ENCODE measurements around the gene DDX23.
"Not testable (repeated sequence)": the region's sequence is repeated elsewhere in the genome, so short reads cannot be mapped to it uniquely, and the experiment has no call there.

Gene DDX23

GRCh38 chr12:48861111-48861510, 9.1 kb upstream of the DDX23 start:
- DNase-seq: no peak

DNA sequence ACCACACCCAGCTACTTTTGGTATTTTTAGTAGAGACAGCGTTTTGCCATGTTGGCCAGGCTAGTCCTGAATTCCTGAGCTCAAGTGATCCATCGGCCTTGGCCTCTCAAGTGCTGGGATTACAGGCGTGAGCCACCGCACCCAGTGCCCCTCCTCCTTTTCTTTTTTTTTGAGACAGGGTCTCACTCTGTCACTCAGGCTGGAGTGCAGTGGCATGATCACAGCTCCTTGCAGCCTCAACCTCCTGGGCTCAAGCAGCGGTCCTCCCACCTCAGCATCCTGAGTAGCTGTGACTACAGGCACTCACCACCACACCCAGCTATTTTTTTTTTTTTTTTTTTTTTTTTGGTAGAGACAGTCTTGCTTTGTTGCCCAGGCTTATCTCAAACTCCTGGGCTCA, 8.3 kb upstream of the DDX23 start:
- DNase-seq: not testable (repeated sequence)

DNA sequence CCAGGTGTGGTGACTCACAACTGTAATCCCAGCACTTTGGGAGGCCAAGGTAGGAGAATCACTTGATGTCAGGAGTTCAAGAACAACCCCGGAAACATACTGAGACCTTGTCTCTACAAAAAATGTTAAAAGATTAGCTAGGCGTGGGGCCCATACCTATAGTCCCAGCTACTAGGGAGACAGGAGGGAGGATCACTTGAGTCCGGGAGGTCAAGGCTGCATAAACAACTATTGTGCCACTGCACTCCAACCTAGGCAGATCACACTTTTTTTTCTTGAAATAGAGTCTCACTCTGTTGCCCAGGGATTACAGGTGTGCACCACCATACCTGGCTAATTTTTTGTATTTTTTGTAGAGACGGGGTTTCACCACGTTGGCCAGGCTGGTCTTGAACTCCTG, 7.6 kb upstream of the DDX23 start:
- no peak for DNase-seq

- no peak for DNase-seq
Observed at GRCh38 chr12:48858043-48858442, 6.1 kb upstream of the DDX23 start.

- no peak for DNase-seq
Observed at GRCh38 chr12:48857278-48857994, 5.5 kb upstream of the DDX23 start.

- no peak for DNase-seq
Observed at GRCh38 chr12:48856379-48856778, 4.4 kb upstream of the DDX23 start.

DNA sequence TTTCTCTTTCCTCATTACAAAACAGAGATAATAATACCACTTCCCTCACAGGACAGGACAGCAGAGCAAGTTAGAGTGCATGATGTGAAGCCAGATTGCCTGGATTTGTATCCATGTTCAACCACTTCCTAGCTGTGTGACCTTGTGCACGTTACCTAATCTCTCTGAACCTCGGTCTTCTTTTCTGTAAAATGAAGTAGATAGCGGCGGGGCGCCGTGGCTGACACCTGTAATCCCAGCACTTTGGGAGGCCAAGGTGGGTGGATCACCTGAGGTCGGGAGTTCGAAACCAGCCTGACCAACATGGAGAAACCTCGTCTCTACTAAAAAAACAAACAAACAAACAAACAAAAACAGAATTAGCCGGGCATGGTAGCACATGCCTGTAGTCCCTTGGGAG, 3.0 kb upstream of the DDX23 start:
- DNase-seq: not testable (repeated sequence)

- DNase-seq: no peak
Observed at GRCh38 chr12:48854488-48854887, 2.5 kb upstream of the DDX23 start.

DNA sequence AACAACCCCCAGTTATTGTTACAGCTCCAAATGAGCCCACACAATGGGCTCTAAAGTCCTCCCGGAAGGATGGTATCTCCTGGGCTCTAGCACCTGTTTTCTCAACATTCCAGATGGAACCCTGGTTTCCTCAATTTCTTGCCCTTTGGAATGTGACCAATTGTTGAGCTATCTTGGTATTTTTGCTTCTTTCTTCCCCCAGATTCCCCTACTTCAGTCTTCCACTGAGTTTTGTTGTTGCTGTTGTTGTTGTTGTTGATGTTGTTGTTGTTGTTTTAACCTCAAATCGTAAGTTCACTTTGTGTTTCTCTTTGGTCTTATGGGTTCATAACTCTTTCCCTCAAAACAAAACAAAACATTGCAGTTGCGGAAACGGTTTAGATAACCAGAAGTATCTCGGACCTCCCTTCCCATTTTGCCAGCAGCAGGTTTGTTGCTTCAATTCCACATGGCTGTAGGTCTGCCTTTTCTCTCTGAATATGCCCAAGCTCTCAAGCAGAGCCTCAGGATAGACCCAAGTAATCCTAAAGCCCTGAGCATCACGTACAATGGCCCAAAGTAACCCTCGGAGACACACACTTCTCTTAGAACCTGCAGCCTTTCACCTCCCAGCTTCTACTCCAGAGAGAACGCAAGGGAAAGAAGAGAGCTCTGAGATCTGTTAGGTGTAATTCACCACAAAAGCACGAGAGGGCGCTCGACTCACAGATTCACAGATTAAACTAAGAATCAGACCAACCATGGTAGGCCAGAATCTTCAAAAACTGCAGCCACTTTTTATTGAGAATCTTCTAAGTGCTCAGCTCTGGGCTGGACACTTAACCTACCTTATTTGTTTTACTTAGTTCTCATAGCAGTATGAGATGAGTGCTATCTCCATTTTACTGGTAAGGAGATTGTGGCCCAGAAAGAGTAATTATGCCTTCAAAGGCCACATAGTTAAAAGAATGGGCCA, 1.0 kb upstream of the DDX23 start:
- DNase-seq: peak; percentile 84

GRCh38 chr12:48842021-48842420, 9.9 kb downstream of the DDX23 start:
- not testable (repeated sequence) for DNase-seq

GRCh38 chr12:48838048-48838447, 13.9 kb downstream of the DDX23 start:
- no peak for DNase-seq

DNA sequence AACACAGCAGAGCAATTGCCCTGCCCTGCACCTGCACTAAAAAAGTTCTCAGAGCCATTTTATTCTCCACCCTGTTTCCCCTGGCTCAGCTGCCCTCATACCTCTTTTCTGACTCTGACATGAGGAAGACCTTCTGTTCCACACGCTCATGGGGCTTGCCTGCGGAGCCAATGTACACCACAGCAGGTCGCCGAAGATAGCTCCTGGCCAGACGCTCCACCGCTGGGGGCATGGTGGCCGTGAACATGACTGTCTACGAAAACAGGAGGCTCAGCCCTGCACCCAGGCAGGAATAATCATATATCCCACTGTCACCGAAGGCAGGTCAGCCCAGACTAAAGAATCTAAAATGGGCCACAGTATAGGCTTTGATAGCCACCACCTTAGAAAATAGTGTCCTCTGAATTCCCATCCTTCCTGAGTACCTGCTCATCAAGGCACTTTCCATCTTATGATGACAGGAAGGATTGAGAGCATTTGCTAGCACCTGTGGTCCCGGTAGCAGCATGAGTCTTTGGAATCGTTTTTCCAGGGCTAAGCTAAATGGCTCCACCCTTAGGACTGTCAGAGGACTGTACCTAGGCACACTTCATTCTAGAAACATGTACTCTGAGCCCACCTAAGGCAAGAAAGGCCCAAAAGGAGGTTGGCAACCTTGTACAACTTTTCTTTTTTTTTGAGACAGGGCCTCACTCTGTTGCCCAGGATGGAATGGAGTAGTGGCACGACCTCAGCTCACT, 19.5 kb downstream of the DDX23 start:
- DNase-seq: no peak

DNA sequence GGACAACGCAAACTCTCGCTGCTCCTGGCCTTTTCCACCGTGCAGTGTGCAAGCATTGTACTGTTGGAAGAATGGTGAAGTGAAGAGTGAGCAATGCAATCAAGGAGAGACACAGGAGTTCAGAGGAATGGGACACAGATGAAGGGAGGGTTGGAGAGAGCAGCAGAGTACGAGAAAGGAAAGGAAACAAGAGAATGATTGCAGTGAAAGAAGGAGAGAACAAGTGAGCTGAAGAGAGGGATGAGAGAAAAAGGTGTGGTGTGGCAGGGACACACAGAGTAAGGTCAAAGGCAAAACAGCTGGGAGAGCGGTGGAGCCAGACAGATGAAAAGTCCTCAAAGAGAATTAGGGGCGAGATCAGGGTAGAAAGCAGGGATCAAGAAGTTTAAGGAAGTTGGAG, 20.7 kb downstream of the DDX23 start:
- DNase-seq: no peak

- DNase-seq: no peak
Observed at GRCh38 chr12:48828841-48829575, 23.0 kb downstream of the DDX23 start.

GRCh38 chr12:48828293-48828692, 23.7 kb downstream of the DDX23 start:
- DNase-seq: no peak

GRCh38 chr12:48827513-48828096, 24.4 kb downstream of the DDX23 start:
- DNase-seq: no peak

GRCh38 chr12:48827026-48827425, 24.9 kb downstream of the DDX23 start:
- DNase-seq: no peak

DNA sequence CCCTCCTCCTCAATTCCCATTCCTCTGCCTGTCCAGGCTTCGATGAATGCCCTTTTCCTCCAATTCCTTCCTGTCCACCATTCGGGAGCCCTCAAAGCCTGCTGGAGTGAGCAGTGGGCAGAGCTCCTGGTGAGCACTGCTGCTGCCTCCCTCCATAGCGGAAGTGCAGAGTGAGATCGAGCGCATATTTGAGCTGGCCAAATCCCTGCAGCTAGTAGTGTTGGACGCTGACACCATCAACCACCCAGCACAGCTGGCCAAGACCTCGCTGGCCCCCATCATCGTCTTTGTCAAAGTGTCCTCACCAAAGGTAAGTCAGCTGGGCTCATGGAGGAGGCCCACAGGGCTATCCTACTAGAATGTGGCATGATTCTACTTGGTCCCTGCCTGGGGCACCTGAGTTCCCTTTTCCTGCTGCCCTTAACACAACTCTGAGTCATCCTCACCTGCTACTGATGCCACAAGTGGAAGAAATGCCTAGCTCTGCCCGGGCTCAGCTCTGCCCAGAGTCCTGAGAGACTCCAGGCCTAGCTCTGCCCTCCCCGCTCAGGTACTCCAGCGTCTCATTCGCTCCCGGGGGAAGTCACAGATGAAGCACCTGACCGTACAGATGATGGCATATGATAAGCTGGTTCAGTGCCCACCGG, 25.6 kb downstream of the DDX23 start:
- DNase-seq: no peak

DNA sequence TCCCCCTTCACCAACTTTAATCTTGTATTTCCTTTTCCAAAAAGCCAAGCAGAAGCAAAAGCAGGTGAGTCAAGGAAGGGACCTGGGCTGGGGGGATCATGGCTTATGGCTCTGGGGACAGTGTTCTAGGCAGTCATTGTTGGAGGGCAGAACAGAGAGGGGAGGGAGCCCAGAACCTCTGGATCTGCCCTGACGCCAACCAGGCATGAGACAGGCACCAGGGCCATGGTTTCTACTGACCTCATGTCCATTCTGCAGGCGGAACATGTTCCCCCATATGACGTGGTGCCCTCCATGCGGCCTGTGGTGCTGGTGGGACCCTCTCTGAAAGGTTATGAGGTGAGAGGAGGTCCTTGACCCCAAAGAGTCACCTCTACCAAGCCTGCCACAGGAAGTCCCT, 27.1 kb downstream of the DDX23 start:
- no peak for DNase-seq

DNA sequence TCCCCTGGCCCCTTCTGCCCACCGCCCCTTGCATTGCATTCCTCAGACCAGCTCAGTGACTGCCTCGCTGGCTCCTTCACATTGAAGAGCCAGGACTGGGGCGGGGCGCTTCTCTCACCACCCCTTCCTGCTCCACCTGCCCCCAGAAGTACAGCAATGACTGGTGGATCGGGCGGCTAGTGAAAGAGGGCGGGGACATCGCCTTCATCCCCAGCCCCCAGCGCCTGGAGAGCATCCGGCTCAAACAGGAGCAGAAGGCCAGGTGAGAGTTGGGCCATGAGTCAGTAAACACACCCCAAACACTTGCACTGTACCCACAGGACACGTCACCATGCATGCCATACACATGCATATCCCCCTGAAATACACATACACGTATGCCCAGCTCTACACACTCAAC, 27.9 kb downstream of the DDX23 start:
- DNase-seq: no peak

DNA sequence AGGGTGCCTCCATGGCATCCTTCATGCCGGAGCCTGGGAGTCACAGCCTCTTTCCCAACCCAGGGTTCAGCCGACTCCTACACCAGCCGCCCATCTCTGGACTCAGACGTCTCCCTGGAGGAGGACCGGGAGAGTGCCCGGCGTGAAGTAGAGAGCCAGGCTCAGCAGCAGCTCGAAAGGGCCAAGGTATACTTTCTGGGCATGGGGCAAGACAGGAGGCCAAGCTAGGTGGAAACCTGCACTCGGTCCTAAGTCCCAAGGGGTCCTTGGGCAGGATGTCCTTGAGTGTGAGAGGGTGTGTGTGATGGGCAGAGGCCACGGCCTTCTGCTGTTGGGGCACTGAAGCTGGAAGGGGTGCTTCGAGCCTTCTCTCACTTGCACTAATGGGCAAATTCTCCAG, 28.7 kb downstream of the DDX23 start:
- DNase-seq: no peak

DNA sequence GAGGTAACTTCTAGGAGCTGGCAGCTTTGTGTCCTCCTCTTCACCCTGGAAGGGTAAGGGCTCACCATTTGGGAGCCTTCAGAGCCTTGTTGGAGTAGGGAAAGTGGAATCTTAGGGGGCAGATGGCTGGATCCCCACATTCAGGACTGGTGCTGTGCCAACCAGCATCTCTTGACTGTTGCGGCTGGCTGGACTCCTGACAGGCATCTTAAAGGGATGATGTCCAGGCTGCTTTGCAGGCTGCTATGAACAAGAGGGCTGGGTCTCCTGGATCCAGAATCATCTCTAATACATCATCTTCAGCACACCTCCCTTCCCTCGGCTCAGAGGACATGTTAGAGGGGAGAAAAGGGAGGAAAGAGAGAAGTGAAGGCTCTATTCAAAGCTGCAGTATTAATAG, 29.3 kb downstream of the DDX23 start:
- DNase-seq: no peak
